ENCODE data around the gene ZSCAN29. TPM values are rescaled to one million over a fixed set of nuclear protein-coding genes. Genes with fewer than 3 reads are reported as not detected.

The ZSCAN29 gene
- total and polyA plus RNA-seq, 2 experiments from 2014 or later: 5.8 to 18.7 TPM

- no peak overlapping the region for H3K27ac ChIP-seq
- TF ChIP-seq EZH2 (IDR thresholded peaks at IDR 0.05; ENCODE audit: insufficient read depth, poor library complexity, severe bottlenecking) (no peak), EZH2phosphoT487 (IDR thresholded peaks at IDR 0.05; ENCODE audit: insufficient read depth, low read depth) (no peak)
- no peaks in the 10 kb centered on the region for H4K20me1 ChIP-seq (ENCODE audit: insufficient read depth)
- H3K79me2 ChIP-seq (ENCODE audit: insufficient read depth): no peaks in the 10 kb centered on the region
- WGBS, 2 experiments (ENCODE audit: low coverage in 1 of 2, low lambda C conversion rate in 2 of 2, missing lambda C conversion rate in 2 of 2): 85 to 93% methylated on average over 3 of the region's 3 CpGs
- no peaks in the 10 kb centered on the region for H3K9me2 ChIP-seq (ENCODE audit: insufficient read depth)
- no peak overlapping the region for H3K9ac ChIP-seq
- H3K4me1 ChIP-seq (ENCODE audit: insufficient read depth): no peaks in the 10 kb centered on the region
- no peak overlapping the region for H3K4me2 ChIP-seq (ENCODE audit: unreplicated experiment)
- no peak overlapping the region for H3K4me3 ChIP-seq
- H3K36me3 ChIP-seq (ENCODE audit: low read depth): peaks cover 29% of the 10 kb centered on the region; the same call in 1 of the 2 replicates
- H3K9me3 ChIP-seq (ENCODE audit: low read depth): no peaks in the 10 kb centered on the region
- H3F3A ChIP-seq (ENCODE audit: insufficient read depth): no peaks in the 10 kb centered on the region
- H3K27me3 ChIP-seq (replicated peaks; ENCODE audit: insufficient read depth): no peaks in the 10 kb centered on the region
- H2AFZ ChIP-seq: no peak overlapping the region
- DNase-seq: no peak
- in situ Hi-C loops (cut with MboI): no loop called here
These were observed 23.7 kb downstream of the ZSCAN29 start for GRCh38 chr15:43347114-43347513.

DNA sequence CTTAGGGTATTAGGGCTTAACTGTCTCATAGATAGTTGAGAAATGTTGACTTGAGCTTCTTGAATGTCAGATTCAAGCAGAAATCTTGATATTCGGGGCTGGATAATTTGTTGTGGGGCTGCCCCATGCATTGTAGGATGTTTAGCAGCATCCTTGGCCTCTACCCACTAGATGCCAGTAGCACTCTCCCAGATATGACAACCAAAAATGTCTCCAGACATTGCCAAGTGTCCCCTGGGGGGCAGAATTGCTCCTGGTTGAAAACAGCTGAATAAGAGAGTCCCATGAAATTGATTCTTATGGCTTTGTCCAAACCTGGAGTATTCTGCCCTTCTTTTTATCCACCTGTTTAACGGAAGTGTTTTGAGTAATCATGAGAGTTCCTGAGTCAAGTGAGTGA, 24.5 kb downstream of the ZSCAN29 start:
- WGBS, 2 experiments (ENCODE audit: low coverage in 1 of 2, low lambda C conversion rate in 2 of 2, missing lambda C conversion rate in 2 of 2): 80 to 81% methylated on average over 2 of the region's 2 CpGs
- in situ Hi-C loops (cut with MboI): no loop called here

DNA sequence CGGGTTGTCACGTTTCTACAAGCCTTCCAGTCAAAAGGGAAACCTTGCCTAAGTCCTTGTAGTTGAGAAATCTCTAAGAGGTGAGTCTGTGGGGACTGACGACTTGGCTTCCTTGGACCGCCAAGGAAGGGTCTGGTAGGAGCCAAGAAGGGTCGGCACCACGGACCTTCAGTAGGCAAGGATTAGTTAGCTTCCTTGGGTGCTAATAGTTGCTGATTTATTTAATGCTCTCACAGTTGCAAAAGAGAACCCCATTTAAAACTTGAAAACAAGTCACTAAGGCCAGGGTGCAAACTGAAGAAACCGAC, 40.1 kb downstream of the ZSCAN29 start:
- H3K4me2 ChIP-seq (ENCODE audit: unreplicated experiment): peak overlapping the region; percentile 69
- no peaks in the 10 kb centered on the region for H3K27me3 ChIP-seq (replicated peaks; ENCODE audit: insufficient read depth)
- no peak for DNase-seq
- no peaks in the 10 kb centered on the region for H3K9me3 ChIP-seq (ENCODE audit: low read depth)
- peak overlapping the region; percentile 96 for H2AFZ ChIP-seq
- no peaks in the 10 kb centered on the region for H4K20me1 ChIP-seq (ENCODE audit: insufficient read depth)
- 0 out of 2 replicates have a peak, but pooled peaks cover 8% of the 10 kb centered on the region for H3F3A ChIP-seq (ENCODE audit: insufficient read depth)
- TF ChIP-seq EZH2 (IDR thresholded peaks at IDR 0.05; ENCODE audit: insufficient read depth, poor library complexity, severe bottlenecking) (no peak), EZH2phosphoT487 (IDR thresholded peaks at IDR 0.05; ENCODE audit: insufficient read depth, low read depth) (no peak)
- 0 out of 2 replicates have a peak, but pooled peaks cover 6% of the 10 kb centered on the region for H3K36me3 ChIP-seq (ENCODE audit: low read depth)
- H3K9me2 ChIP-seq (ENCODE audit: insufficient read depth): no peaks in the 10 kb centered on the region
- 0 to 5% methylated on average over 7 of the region's 7 CpGs for WGBS, 2 experiments (ENCODE audit: low coverage in 1 of 2, low lambda C conversion rate in 2 of 2, missing lambda C conversion rate in 2 of 2)
- peaks cover 26% of the 10 kb centered on the region for H3K79me2 ChIP-seq (ENCODE audit: insufficient read depth)
- H3K4me3 ChIP-seq: peak overlapping the region; percentile 78
- H3K9ac ChIP-seq: peak overlapping the region; percentile 83
- peaks cover 16% of the 10 kb centered on the region for H3K4me1 ChIP-seq (ENCODE audit: insufficient read depth)
- in situ Hi-C loops (cut with MboI): no loop called here
- H3K27ac ChIP-seq: peak overlapping the region; percentile 79

More for the DNA sequence above, 24.5 kb downstream of the ZSCAN29 start:
- H3K4me1 ChIP-seq (ENCODE audit: insufficient read depth): no peaks in the 10 kb centered on the region
- DNase-seq: no peak
- no peaks in the 10 kb centered on the region for H4K20me1 ChIP-seq (ENCODE audit: insufficient read depth)
- no peaks in the 10 kb centered on the region for H3K79me2 ChIP-seq (ENCODE audit: insufficient read depth)
- H3F3A ChIP-seq (ENCODE audit: insufficient read depth): no peaks in the 10 kb centered on the region
- no peak overlapping the region for H2AFZ ChIP-seq
- H3K27ac ChIP-seq: no peak overlapping the region
- H3K4me2 ChIP-seq (ENCODE audit: unreplicated experiment): no peak overlapping the region
- no peak overlapping the region for H3K9ac ChIP-seq
- no peaks in the 10 kb centered on the region for H3K9me3 ChIP-seq (ENCODE audit: low read depth)
- TF ChIP-seq EZH2phosphoT487 (IDR thresholded peaks at IDR 0.05; ENCODE audit: insufficient read depth, low read depth) (no peak), EZH2 (IDR thresholded peaks at IDR 0.05; ENCODE audit: insufficient read depth, poor library complexity, severe bottlenecking) (no peak)
- no peak overlapping the region for H3K4me3 ChIP-seq
- H3K9me2 ChIP-seq (ENCODE audit: insufficient read depth): no peaks in the 10 kb centered on the region
- H3K36me3 ChIP-seq (ENCODE audit: low read depth): peaks cover 27% of the 10 kb centered on the region; the same call in 1 of the 2 replicates
- H3K27me3 ChIP-seq (replicated peaks; ENCODE audit: insufficient read depth): no peaks in the 10 kb centered on the region

GRCh38 chr15:43329960-43330779, 40.7 kb downstream of the ZSCAN29 start, which contains the start of gene LCMT2:
Gene LCMT2, minus strand, starts transcription at chr15:43330573. Its CDS starts 84 bp downstream, at chr15:43330489.
- Histone ChIP-seq H3K4me3 (peak within 1 kb of the TSS; percentile 78), H3K9ac (peak within 1 kb of the TSS; percentile 83), H3K9me3 (ENCODE audit: low read depth) (no peaks in the 10 kb centered on the region), H4K20me1 (ENCODE audit: insufficient read depth) (no peaks in the 10 kb centered on the region), H3K9me2 (ENCODE audit: insufficient read depth) (no peaks in the 10 kb centered on the region), H3K27me3 (replicated peaks; ENCODE audit: insufficient read depth) (no peaks in the 10 kb centered on the region), H3K79me2 (ENCODE audit: insufficient read depth) (peaks cover 26% of the 10 kb centered on the region), H2AFZ (peak within 1 kb of the TSS; percentile 96), H3K4me2 (ENCODE audit: unreplicated experiment) (peak within 1 kb of the TSS; percentile 69), H3K36me3 (ENCODE audit: low read depth) (0 out of 2 replicates have a peak, but pooled peaks cover 6% of the 10 kb centered on the region), H3F3A (ENCODE audit: insufficient read depth) (0 out of 2 replicates have a peak, but pooled peaks cover 8% of the 10 kb centered on the region), H3K27ac (peak within 1 kb of the TSS; percentile 79), H3K4me1 (ENCODE audit: insufficient read depth) (peaks cover 16% of the 10 kb centered on the region)
- 0 to 1% methylated on average over 80 to 82 of the region's 86 CpGs for WGBS, 2 experiments (ENCODE audit: low coverage in 1 of 2, low lambda C conversion rate in 2 of 2, missing lambda C conversion rate in 2 of 2)
- peak; percentile 93 for DNase-seq
- in situ Hi-C loops (cut with MboI): no loop called here
- TF ChIP-seq EZH2phosphoT487 (IDR thresholded peaks at IDR 0.05; ENCODE audit: insufficient read depth, low read depth): no peak
- TF ChIP-seq EZH2 (IDR thresholded peaks at IDR 0.05; ENCODE audit: insufficient read depth, poor library complexity, severe bottlenecking): no peak

All from GM23248 (cell line).